Measurements from ENCODE around the gene TMTC1. TPM values are rescaled to one million over a fixed set of nuclear protein-coding genes. Genes with fewer than 3 reads are reported as not detected.

TMTC1 gene
- total and polyA plus RNA-seq, 2 of the 8 experiments (the other 6 are each of a cell fraction or from before 2014, with no cell fraction given): 15.4 to 20.8 TPM

- FAIRE-seq: no peak
- Histone ChIP-seq H2BK20ac (ENCODE audit: low read length) (no peak overlapping the region), H2BK12ac (ENCODE audit: low read depth, low read length) (0 out of 2 replicates have a peak overlapping the region, but pooled peaks have one; percentile 63), H3K56ac (replicated peaks; ENCODE audit: insufficient read length, low read depth, low read length) (no peak overlapping the region), H3K27me3 (replicated peaks in 1 of 4; ENCODE audit: control insufficient read depth in 3 of 4, extremely low read depth in 1 of 4, insufficient read depth in 3 of 4, low read length in 3 of 4) (no peaks in the 10 kb centered on the region; a peak in 1 of 7 replicates), H4K8ac (ENCODE audit: extremely low read depth, insufficient read depth, low read length) (no peak overlapping the region), H3K27ac (ENCODE audit: low read depth, low read length) (no peak overlapping the region), H3K4ac (replicated peaks; ENCODE audit: insufficient read length, low read depth, low read length) (no peak overlapping the region), H3K23me2 (ENCODE audit: low read depth, low read length) (no peaks in the 10 kb centered on the region), H2AK5ac (ENCODE audit: low read depth, low read length) (no peak overlapping the region), H3K9me3 (ENCODE audit: insufficient read depth in 2 of 2, low read depth in 1 of 2, low read length in 1 of 2) (no peaks in the 10 kb centered on the region), H3K79me1 (ENCODE audit: low read depth, low read length) (no peaks in the 10 kb centered on the region), H4K91ac (replicated peaks; ENCODE audit: insufficient read length, low read length) (no peak overlapping the region), H3K9ac (replicated peaks in 1 of 4; ENCODE audit: extremely low read depth in 1 of 4, low read depth in 3 of 4, low read length in 3 of 4) (no peak overlapping the region), H2BK120ac (replicated peaks; ENCODE audit: low read depth, low read length) (no peak overlapping the region), H3K14ac (ENCODE audit: insufficient read length) (no peak overlapping the region), H3K18ac (ENCODE audit: extremely low read depth, low read length) (no peak overlapping the region), H3K4me1 (replicated peaks in 1 of 4; ENCODE audit: control insufficient read depth in 3 of 4, insufficient read depth in 4 of 4, low read length in 3 of 4) (peaks cover 0 to 6% (median 4%) of the 10 kb centered on the region in 4 experiments; a peak in 5 of 7 replicates), H2BK5ac (ENCODE audit: low read depth, low read length) (no peak overlapping the region), H3K79me2 (ENCODE audit: control insufficient read depth in 1 of 2, insufficient read depth in 2 of 2, low read length in 2 of 2) (no peaks in the 10 kb centered on the region), H3K4me2 (ENCODE audit: insufficient read depth in 1 of 2, low read depth in 2 of 2, low read length in 2 of 2) (no peak overlapping the region), H4K20me1 (replicated peaks in 1 of 2; ENCODE audit: control insufficient read depth in 1 of 2, insufficient read depth in 2 of 2, low read length in 2 of 2) (no peaks in the 10 kb centered on the region), H2AFZ (ENCODE audit: low read length) (no peak overlapping the region), H4K5ac (ENCODE audit: insufficient read length, low read depth, low read length) (no peak overlapping the region), H3K36me3 (ENCODE audit: control insufficient read depth in 2 of 4, insufficient read depth in 4 of 4, low read length in 3 of 4) (no peaks in the 10 kb centered on the region), H3K23ac (ENCODE audit: insufficient read length) (no peak overlapping the region), H3K4me3 (ENCODE audit: extremely low read depth in 1 of 4, insufficient read depth in 2 of 4, low read depth in 3 of 4, low read length in 4 of 4) (no peak overlapping the region), H2BK15ac (ENCODE audit: low read length) (no peak overlapping the region)
- DNase-seq (ENCODE audit: low read depth in 1 of 2, low spot score in 2 of 2): no peak
- ChIA-PET CTCF (ENCODE audit: partially characterized antibody) (interaction anchor here (0.6 to 2.4 kb wide), 10 partner anchors 9 to 310 kb away, joined by 3 to 12 read pairs (median 4); no protein-coding TSS in a partner anchor), POLR2A (ENCODE audit: partially characterized antibody) (no interaction called here)
- 95% methylated on average over 2 of the region's 2 CpGs; no CpG with 5 or more reads in 1 of the 2 experiments for WGBS, 2 experiments (ENCODE audit: extremely low coverage in 1 of 2, insufficient coverage in 1 of 2, insufficient read length in 1 of 2, insufficient replicate concordance in 2 of 2, low coverage in 1 of 2, low lambda C conversion rate in 2 of 2, missing lambda C conversion rate in 1 of 2)
- TF ChIP-seq ATF2 (IDR thresholded peaks at IDR 0.05; ENCODE audit: low read length) (no peak), ATF3 (IDR thresholded peaks at IDR 0.05; ENCODE audit: insufficient read depth, low read depth, low read length) (no peak), TCF12 (IDR thresholded peaks at IDR 0.05; ENCODE audit: low read depth, low read length) (no peak), SP2 (IDR thresholded peaks at IDR 0.05; ENCODE audit: low read length) (no peak), RBBP5 (IDR thresholded peaks at IDR 0.05; ENCODE audit: borderline replicate concordance, low read depth, low read length) (no peak), SIX5 (IDR thresholded peaks at IDR 0.05; ENCODE audit: low read depth, low read length) (no peak), SUZ12 (IDR thresholded peaks at IDR 0.05; ENCODE audit: low read length) (no peak), TBP (IDR thresholded peaks at IDR 0.05; ENCODE audit: low read depth, low read length) (no peak), NANOG (IDR thresholded peaks at IDR 0.05; ENCODE audit: insufficient read depth, low read depth, low read length, poor library complexity, severe bottlenecking) (no peak), GTF2F1 (IDR thresholded peaks at IDR 0.05; ENCODE audit: borderline replicate concordance, low read depth, low read length) (no peak), POU5F1 (IDR thresholded peaks at IDR 0.05; ENCODE audit: low read depth, low read length) (no peak), CEBPB (IDR thresholded peaks at IDR 0.05; ENCODE audit: low read depth, low read length) (no peak), JUN (IDR thresholded peaks at IDR 0.05; ENCODE audit: low read depth, low read length) (no peak)
Measured at GRCh38 chr12:29589851-29590250, 193.9 kb downstream of the TMTC1 start.
